Activated T-helper 1 cell treated with anti-CD3 and anti-CD28 coated beads, Interleukin-2, amount 50 U/mL, for 16 hours (primary cell): Measurements from ENCODE around the gene TTC33.
A peak's percentile ranks its signal among the peaks of the same experiment; 100 is the strongest.

Source experiments
- DNase-seq, 2 donors: peaks; one replicate each; pipeline ENCODE4 v3.0.0-alpha.2; 2020; ENCODE audit warnings: low read depth in 1 of 2, low spot score in 1 of 2

TTC33 gene

GRCh38 chr5:40780858-40781257 lies 25.1 kb upstream of the TTC33 start:
- DNase-seq, result no peak

- DNase-seq, result no peak
Observed at GRCh38 chr5:40780199-40780598, 24.4 kb upstream of the TTC33 start.

DNA sequence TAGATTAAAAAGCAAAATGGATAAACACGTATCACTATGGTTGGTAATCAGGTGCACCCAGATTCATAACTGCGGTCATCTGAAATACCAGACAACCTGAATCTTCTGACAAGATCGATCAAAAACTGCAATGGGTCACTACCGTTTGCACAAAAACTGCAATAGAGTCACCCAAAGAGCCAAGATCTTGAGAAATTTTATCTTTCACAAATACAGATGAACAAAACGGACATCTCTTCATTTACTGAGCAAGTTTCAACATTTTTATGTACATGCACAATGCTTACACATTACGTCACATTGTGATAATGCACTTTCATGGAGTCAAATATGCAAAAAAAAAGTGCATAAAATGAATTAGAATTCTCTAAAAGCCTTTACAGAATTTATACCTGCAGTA lies 23.8 kb upstream of the TTC33 start:
- DNase-seq, result no peak

GRCh38 chr5:40778133-40778532 lies 22.4 kb upstream of the TTC33 start:
- DNase-seq, result no peak

- no peak for DNase-seq
Observed at GRCh38 chr5:40776658-40776977, 20.9 kb upstream of the TTC33 start.

- no peak for DNase-seq
Observed at GRCh38 chr5:40775846-40776657, 20.3 kb upstream of the TTC33 start.

GRCh38 chr5:40775085-40775845 lies 19.5 kb upstream of the TTC33 start:
- no peak for DNase-seq

GRCh38 chr5:40774623-40775022 lies 18.9 kb upstream of the TTC33 start:
- no peak for DNase-seq

DNA sequence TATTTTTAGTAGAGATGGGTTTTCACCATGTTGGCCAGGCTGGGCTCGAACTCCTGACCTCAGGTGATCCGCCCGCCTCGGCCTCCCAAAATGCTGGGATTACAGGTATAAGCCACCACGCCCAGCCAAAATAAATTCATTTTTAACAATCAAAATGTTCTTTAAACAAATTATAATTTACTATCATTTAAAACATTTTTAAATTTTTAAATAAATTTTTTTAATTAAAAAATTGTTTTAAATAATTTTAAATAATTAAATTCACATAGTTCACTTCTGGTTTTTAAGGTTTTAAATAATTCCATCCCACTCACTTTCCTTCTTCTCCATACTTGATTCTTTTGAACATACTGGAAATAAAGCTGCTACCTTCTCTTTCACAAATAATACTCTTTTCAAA lies 15.0 kb upstream of the TTC33 start:
- no peak for DNase-seq

GRCh38 chr5:40762705-40763104 lies 6.9 kb upstream of the TTC33 start:
- no peak for DNase-seq

DNA sequence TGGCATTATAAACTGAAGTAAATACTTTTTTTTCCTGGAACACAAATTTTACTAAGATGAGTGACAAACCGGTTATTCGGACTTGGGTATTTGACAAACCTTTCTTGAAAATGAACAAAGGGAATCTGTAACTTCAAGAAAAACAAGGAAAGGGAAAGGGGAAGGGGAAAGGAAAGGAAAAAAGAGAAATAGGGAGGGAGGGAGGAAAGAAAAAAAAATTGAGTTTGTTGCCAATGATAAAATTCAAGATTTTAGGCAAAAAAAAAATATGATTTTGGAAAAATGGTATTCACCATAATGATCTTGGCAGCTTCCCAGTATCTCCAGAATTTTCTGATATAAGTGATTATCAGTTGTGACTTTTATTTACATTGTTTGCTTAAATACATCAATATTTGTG lies 1.6 kb upstream of the TTC33 start:
- DNase-seq, result no peak

- peak; percentile 27 to 30 for DNase-seq
Observed at GRCh38 chr5:40755093-40755406, 711 bp downstream of the TTC33 start.

- no peak for DNase-seq
Observed at GRCh38 chr5:40754381-40755092, 1.2 kb downstream of the TTC33 start.

- no peak for DNase-seq
Observed at GRCh38 chr5:40746703-40747102, 9.1 kb downstream of the TTC33 start.

GRCh38 chr5:40743771-40744170 lies 12.0 kb downstream of the TTC33 start:
- no peak for DNase-seq

GRCh38 chr5:40738502-40738901 lies 17.3 kb downstream of the TTC33 start:
- no peak for DNase-seq

DNA sequence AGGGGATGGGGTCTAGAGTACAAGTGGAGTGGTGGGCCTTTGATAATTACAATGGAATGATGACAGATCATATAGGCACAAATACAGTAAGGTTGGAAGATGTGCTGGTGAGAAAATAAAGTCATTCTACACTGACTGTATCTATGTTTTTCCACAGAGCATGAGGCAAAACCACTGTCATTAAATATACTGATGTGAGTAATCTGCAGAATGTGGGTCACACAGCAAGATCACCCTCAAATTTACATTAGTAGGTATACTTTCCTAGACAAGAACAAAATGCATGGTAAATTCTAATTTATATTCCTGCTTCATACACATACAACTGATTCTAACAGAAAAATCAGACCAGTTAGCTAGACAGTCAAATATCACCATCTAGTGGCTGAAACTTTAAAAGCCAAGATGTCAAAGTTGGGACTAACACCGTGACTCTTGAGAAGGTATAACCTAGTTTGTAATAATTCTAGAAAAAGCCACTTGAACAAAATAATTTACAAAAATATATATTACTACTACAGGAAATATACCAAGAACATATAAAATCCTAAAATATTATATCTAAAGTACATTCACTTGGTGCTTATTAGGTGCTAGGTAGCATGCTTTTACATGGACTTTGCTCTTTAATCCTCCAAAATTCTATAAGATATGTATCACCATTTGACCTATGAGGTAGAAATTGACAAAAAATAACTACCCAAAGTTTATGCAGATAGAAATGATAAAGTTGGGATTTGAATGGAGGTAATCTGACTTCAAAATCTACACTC lies 19.5 kb downstream of the TTC33 start:
- no peak for DNase-seq

DNA sequence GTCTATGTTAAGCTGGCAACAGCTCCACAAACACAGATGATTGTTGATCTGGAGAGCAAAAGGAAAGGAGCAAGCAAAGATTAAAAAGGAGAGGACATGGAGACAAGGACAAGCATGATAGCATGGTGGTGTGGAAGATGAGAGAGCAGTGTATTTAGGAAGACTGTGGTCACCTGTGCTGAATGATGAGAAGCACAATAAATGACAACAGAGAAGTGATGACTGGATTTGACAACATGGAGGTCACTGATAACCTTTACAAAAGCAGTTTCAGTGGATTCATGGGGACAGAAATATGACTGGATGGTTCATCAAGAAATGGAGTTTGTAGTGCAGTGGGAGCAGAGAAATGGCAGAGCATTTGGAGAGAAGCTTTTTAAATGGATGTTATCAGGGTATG lies 20.2 kb downstream of the TTC33 start:
- no peak for DNase-seq

DNA sequence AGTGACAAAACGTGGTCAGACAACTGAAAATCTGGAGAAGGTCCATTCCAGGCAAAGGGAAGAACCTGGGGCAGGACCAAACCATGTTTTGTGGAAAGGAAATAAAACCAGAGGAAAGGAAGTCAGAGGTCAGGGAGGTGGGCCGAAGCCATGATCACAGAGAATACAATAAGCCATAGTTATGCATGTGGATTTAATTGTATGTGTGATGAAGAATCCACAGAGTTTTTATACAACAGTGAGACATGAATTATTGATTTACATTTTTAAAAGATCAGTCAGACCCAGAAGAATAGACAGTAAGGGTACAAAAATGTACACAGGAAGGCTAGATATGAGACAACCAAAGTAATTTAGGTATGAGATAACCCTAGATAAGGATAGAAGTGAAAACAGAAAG lies 20.8 kb downstream of the TTC33 start:
- DNase-seq, result no peak

- DNase-seq, result no peak
Observed at GRCh38 chr5:40733879-40734563, 21.7 kb downstream of the TTC33 start.

DNA sequence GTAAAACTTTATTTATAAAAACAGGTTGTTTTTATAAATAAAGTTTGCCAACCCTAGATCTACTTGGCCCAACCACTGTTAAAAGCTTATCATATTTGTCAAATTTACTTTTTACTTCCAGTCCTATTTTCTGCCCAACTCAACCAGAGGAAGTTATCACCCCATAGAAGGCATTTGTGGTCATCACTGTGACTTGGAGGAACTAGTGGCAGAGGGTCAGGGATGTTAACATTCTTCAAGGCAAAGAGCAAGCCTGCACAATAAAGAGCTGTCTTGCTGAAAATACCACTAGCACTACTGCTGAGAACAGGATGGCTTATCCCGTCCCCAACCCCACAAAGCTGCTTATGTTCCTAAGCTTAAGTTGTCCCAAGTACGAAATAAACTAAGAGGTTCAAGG lies 22.3 kb downstream of the TTC33 start:
- DNase-seq, result no peak
